HG03097 (cell line): ENCODE measurements around the gene FAF1.

ENCODE experiments used
- ATAC-seq: cut with Tn5 transposase; IDR thresholded peaks from one replicate; pipeline ENCODE4 v1.9.1; 2021; ENCODE audit not compliant: unreplicated experiment, low FRiP score

FAF1 gene

DNA sequence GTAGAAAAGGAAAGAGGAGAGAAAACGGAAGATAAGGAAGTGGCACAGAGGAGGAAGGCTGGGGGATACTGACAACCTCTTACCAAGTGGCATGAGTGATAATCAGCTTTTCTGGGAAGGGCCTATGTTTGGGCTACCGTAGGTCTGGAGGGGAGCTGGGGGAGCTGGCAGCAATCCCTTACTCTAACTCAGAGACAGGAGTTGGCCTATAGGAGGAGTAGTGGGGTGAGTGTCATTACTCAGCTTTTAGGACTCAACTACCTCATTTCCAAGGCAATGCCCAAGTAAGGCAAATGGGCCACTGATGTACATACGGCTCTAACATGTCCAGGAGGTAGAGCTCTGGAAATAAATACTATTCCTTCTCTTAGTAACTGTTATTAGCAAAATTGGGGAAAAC is 488.1 kb downstream of the FAF1 start:
- no peak for ATAC-seq

DNA sequence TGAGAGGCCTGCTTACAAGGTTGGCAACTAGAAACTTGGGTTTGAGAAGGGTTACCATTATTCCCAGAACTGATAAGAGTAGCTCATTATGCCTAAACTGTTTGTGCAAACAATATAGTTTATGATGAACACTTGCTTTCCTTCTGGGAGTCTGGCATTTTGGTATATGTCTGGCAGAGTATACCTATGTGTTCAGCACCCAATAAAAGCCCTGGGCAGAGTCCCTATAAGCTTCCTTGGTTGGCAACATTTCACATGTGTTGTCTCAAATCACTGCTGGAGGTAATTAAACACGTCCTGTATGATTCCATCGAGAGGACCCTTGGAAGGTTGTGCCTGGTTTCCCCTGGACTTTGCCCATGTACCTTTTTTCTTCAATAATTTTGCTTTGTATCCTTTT is 497.1 kb downstream of the FAF1 start:
- ATAC-seq = no peak

DNA sequence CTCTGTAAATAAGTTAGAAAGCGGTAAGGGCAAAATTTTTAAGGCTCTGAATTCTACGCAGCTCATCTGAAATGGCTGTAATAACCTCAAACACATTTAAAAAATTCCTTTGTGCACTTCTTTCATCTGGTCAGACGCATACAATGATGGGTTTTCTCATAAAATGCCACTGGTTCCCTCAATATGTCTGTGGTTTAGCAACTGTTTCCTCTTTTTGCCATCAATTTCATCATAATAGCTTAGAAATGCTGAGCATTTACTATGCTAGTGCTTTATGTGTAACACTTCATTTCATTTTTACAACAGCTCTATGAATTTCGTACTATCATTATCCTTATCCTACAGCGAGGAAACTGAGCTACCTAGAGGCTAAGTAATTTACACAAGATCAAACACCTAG is 501.6 kb downstream of the FAF1 start:
- ATAC-seq = no peak

DNA sequence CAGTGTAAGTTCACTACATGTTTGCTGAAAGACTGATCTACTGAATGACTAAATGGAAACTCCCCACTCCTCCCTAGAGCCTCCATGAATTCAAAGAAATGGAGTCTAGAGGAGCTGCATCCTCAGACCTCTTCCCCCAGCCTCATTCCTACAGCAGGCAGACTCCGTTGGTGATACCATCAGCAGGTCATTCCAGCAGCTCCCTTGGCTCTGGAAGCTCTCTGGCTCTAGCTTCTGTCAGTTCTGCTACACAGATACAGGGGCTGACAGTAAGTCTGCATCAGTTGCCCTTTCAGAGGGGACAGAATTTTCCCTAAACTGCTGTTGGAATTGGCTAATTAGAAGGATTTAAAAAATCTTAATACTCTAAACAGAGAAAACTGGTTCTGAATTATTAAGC is 505.2 kb downstream of the FAF1 start:
- no peak for ATAC-seq

DNA sequence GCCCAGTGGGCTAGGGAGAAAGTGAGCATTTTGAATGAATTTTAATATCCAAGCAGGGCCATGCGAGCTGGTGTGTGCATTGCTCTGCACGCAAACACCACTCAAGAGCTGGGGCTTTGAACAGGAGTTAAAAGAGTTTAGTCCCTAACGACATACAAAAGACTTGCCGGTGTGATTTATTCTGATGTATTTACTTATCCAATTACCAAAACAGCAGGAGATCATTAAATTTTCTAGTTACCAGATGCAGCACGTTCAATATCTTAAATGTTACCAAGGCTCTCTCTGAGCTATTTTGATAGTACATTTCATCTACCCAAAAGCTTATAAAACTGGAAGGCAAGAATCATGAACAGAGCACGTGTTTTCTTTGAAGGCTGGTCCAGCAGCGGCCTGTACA is 506.8 kb downstream of the FAF1 start:
- ATAC-seq = no peak

DNA sequence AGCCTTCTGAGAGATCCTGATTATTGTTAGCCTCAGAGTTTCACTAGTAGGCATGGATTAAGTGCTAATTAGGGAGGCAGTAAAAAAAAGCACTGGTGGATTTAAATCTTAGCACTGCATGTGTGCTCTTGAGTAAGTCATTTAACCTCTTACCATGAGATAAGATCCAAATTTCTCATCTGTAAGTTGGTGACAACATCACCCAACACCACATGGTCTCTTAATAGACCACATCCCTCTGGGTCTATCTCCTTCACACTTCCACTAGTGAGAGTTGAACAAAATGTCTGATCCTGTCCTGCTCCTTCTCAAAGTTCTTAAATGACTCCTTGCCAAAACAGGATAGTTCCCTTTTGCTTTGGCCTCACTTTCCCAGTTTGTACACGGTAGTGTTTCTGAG is 507.4 kb downstream of the FAF1 start:
- ATAC-seq = no peak

DNA sequence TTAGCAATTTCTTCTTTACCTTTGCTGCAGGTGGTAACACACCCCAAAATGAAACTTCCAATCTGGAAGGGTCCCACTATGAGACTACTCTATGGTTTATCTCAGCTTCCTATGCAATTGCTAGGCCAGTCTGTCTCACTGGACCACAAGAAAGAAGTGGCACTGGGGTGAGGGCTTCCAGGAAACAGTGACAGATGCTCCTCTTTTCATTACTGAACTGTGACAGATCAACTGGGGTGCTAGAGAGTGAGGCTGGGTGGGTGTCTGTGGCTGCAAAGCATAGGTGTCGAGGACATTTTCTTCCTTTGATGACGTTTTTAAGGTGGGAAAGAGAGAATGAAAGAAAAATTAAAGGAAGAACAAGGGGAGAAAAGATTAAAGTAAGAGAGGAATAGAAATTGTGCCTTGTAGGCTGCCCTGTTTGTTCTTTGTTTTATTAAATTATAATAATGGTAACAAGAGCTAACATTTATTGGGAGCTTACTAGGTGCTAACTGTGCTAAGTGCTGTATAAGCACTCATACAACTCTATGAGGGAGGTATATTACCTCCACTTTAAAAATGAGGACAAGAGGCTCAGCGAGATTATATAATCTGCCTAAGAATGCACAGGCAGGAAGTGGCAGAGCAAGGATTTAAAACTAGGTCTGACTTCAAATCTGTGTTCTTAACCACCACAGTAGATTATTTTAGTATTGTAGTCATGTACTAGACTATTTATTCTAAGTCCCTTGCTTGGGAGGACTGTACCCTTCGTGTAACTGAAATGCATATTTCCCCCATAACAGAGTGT is 509.0 kb downstream of the FAF1 start:
- no peak for ATAC-seq

DNA sequence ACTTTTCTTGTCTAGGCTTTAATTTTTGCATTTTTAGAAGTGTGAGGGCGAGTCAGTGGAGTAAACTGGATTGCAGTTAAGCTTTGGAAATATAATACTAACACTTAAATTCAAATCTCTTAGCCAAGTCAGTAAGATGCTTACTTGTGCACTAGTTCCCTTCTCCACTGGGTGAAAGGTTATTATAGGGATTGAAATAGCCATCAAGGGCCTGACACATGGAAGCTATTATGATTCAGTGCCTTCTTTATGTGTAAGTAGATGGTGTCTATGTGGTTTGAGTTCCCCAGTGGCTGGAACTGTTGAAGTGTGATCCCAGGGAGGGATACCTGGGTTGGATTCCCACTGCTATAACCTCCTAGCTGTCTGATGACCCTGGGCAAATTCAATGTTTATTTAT is 512.1 kb downstream of the FAF1 start:
- ATAC-seq = no peak

DNA sequence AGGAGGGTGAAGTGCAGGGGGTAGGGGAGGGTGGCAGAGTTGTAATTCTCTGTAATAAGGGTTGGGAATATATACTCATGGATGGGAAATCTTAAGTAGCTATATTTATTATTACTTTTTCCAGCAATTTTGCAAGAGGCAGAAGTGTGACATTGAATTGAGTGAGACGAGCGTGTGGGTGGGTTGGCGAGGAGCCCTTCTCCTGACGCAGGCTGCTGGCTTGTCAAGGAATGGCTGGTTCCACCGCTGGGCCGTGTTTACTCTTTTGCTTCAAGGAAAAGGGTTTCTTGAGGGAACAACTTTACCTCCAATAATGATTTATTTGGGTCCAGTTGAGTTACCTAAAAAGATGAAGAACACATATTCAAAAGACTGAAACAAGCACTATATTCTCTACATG is 518.9 kb downstream of the FAF1 start:
- ATAC-seq = no peak

DNA sequence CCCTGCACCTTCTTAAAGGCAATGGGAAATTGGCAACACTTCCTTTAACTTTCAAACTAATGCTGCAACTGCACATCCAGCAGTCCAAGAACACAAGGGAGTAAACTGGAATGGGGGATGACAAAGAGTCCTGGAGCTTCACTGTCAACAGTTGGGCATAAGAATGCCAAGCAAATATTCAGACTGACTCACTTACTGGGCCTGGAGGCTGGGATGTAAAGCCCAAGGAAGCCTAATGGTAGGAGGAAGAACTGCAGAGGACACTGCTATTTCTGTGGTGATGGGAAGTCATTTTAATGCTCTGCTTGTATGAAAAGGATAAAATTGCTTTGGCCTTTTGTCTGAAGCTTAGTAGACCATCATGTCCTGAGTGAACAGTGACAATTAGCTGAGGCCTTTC is 521.1 kb downstream of the FAF1 start:
- no peak for ATAC-seq

DNA sequence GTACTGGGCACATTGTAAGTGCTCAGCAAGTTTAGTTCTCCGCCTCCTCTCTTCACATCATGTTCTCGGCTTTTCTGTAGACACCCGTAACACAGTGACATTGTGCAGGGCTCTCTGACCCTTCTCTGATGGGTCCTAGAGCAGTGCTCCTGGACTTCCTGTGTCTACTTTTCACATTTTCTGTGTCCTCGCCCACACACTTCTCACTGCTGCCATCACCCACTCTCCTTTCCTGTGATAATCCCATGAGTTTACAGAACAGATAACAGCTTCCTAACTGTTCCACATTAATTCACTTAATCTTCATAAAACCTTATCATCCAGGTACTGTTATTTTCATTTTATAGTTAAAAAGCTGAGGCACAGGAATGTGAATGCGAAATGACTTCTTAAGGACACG is 523.6 kb downstream of the FAF1 start:
- ATAC-seq = no peak

DNA sequence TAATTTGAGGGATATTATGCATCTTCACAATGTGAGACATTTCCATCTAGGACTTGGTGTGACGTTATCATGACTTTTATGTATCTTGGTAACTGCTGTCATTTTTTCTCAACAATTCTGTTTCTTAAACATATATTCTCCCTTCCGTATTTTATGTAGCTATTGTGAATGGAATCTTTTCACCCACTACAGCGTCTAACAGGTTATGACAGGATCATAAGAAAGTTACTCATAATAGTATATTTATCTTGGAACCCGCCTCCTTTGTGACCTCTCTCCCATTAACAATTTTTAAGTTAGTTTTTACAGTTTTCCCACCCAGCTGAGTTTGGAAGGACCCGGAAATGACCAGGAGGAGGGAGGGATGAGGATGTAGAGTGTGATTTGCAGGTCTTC is 530.1 kb downstream of the FAF1 start:
- no peak for ATAC-seq

DNA sequence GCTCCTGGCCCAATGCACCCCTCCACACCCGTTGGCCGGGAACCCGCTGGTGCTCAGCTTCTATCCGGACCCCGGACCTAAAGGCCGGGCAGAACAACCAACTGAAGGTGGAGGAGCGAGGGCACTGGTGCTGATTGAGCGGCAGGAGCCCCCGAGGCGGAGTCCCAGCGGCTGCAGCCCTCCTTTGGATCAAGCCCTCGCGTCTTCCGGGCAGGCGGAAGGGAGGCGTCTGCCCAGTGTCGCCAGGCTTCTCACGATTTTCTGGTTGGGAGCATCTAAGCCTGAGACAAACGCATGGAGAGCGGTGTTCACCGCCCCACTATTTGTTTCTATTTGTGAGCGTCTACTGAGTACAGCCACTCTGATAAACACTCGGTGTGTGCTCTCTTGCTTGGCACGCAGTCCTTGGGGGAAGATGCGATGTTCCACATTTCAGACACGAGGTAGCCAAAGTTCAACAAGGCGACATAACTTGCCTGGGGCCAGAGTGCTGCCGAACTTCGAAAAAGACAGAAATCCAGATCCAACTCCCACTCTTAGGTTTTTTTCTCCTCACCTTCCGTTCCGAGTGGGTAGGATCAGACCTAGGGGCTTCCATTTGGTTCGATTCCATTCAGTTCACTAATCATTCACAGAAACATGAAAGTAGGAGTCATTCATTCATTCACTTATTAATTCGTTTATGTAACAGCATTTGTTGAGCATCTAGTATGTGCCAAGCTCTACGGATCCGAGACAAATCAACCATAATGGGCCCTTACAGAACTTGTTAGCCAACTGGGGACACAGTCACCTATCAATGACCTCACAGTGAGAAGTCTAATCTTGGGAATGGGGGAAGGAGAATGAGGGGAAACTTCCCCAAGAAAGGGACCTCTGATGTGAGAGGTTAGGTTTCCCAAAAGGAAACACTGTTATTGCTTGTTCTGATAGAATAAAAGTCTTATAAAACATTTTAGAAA is 532.0 kb downstream of the FAF1 start:
- no peak for ATAC-seq

DNA sequence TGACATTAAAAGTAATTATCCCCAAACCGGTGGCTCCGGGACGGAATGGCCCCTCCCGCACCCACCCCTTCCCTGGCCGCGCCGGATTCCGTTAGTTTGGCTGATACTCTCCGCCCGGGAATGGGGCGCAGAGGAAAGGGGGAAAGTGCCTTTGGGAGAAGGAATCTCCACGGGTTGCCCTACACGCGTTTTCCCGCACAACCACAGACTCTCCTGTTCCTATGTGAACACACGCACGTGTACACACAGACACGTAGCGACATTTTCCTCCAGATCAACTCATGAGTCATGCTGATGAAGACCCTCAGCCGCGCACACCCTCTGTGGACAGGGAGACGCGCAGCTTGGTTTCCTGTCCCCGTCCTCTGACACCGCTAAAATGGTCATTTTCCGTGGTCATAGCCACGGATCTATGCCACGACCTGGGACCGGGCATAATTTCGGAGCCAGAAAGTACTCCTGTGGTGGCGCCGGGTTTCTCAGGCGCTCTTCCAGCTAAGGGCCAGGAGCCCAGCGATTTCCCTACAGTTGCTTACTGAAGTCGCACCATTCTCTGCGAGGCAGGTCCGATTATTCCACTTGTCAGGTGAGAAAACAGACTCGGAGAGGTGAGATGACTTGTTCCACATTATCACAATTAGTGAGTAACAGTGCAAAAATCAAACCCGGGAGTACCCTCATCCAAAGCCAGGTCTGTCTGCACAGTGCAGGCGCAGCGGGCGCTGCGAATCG is 532.8 kb downstream of the FAF1 start:
- no peak for ATAC-seq

DNA sequence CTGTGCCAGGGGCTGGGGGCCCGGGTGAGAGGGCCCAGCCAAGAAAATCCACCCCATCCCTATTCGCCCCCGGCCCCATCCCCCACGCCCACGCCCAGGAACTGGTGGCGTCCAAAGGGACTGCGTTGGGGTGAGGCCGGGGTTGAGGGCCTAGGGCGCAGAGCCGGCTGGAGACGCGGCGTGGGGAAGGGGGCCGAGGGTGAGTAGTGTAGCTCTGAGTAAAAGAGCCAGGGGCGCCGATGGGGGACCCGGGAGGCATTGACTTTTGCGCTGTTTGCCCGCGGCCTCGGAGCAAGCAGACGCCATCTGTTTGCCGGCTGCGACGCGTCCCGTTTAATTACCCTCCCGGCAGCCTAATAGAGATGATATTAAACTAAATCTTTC is 533.4 kb downstream of the FAF1 start:
- ATAC-seq = no peak

DNA sequence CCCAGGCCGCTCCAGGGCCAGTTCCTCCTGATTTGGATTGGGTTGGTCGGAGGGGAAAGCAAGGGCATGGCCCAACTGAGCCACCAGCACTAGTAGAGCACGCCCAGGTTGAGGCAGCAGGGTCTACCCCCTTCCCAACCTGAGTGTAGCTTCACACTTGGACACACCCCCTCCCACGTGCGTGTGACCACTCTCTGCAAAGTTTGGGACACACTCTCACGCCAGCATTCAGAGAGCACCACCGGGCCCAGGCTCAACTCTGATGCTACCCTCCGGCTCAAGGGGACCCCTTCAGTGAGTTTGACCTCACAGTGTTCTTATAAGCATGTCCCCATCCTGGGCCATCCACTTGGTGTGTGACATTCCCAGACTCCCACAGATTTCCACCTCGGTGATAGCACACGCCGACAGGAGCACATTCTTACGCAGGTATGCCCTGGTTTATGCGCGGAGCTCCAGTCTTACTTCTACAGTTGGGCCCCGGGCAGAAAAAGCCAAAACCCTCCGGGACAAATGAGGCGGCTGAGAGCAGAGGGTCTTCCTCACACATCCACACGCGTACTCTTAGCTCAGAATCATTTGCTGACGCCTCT is 533.9 kb downstream of the FAF1 start:
- ATAC-seq = no peak

DNA sequence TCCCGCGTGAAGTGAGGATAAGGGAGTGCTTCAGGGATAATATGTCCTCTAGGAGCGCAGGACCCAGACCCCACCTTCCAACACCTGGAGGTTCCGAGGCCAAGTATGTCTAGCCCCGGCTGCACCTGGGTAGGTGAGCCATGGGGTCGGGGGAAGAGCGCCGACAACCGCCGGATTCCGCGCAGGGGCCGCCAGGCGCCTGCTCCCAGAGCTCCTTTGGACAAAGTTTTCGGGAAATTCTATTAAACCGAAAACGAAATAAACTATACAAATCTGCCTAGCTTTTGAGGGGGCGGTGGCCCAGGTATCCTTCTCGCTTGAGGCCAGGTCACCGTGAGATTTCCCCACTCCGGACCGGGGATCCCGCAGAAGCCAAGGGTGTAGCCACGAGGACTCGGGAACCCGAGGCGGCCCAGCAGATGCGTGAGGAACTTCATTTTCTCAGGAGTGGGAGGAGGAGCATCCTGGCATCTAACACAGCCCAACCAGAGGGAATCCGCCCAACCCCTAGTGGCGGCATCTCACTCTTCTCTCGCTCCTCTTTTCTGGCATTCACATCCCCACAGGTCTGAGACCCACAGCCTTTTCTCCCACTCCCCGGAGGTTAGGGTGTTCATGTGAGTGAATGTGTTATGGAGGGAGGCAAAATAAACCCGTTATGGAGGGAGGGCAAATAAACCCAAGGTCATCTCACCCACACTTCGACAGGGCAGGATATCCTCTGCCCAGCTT is 534.5 kb downstream of the FAF1 start:
- ATAC-seq = no peak

DNA sequence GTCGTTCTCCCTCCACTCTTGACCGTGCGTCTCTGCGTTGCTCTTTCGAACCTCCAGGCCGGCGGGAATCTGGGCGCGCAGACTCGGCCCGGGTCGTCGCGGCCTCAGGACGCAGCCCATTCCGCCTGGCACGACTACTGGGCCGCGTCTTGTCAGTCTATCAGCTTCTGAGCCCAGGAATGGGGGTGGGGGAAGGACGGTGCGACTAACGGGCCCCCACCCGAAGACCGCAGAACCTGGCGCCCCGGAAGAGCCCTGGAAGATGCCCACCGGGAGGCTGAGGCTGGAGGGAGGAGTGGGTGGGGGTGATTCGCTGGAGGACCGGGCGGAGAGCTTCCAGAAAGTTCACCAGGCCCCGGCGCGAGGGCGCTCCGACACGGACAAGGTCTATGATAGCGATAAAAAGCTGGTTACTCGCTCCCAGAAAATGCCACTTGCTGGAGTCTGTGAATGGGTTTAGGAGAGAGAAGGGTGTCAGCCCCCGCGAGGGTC is 535.1 kb downstream of the FAF1 start:
- ATAC-seq = no peak

DNA sequence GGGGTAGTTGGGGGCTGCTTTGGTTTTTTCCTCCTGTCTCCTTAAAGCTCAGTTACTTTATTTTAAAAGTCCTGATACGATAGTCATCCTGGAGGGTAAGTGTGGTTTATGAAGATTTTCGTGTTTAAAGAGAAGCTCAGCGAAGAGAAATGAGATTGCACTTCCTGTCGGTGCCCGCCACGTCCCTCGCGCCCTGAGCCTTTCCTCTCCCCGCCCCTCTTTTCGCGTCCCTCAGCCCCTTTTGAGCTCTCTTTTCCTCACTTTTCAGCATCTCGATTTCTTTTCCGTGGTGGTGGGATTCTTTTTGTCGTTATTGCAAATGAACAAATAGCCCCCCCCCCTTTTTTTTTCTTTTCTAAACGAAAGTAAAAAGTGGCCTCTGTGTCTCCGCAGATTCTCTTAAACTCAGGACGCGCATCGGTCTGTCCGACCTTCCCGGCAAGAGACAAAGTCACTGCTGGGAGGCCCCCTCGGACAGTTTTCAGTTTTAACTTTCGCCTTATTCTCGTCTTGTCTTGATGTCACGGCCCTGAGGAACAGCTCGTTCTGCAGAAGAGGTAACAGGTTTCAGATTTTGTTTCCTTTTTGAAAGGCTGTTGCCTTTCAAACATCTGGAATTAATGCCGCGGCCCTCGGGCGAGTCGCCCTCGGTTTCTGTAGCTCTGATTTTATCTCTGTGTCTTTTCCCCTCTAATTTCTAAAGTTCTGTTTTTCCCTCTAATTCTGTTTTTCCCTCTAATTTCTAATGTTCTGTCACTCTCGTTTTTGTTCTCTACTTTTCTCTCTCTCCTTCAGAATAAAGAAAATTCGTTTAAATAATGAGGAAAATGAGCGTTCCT is 535.8 kb downstream of the FAF1 start:
- ATAC-seq = no peak
